Lower leg skin (tissue), 3 donors: ENCODE results near the gene AAGAB.

Source experiments
- POLR2A ChIP-seq, 2 donors: fragments of 450-650 bp; IDR thresholded peaks; one replicate each; pipeline ENCODE4 v1.6.1; 2016 to 2017; ENCODE audit warnings: antibody characterized with exemption in 2 of 2, mild to moderate bottlenecking in 1 of 2, moderate library complexity in 1 of 2
- TF ChIP-seq, protein P1 (sequence below), 3 donors: fragments of 450-650 bp; IDR thresholded peaks; one replicate each; pipeline ENCODE4 v1.5.1; 2016; ENCODE audit warnings: antibody characterized with exemption in 3 of 3, mild to moderate bottlenecking in 3 of 3, moderate library complexity in 2 of 3

DNA sequence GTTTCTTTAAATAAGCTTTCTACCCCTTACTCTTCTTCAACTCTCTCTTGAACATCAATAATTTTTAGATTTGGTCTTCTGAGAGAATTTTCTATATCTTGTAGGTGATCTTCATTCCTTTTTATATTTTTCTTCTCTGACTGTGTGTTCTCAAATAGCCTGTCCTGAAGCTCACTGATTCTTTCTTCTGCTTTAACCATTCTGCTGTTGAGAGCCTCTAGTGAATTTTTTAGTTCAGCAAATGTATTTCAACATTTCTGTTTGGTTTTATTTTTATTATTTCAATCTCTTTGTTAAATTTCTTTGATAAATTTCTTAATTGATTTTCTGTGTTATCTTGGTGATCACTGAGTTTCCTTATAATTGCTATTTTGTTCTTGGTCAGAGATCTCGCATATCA is 19.8 kb upstream of the AAGAB start:
- TF ChIP-seq, protein P1, sequence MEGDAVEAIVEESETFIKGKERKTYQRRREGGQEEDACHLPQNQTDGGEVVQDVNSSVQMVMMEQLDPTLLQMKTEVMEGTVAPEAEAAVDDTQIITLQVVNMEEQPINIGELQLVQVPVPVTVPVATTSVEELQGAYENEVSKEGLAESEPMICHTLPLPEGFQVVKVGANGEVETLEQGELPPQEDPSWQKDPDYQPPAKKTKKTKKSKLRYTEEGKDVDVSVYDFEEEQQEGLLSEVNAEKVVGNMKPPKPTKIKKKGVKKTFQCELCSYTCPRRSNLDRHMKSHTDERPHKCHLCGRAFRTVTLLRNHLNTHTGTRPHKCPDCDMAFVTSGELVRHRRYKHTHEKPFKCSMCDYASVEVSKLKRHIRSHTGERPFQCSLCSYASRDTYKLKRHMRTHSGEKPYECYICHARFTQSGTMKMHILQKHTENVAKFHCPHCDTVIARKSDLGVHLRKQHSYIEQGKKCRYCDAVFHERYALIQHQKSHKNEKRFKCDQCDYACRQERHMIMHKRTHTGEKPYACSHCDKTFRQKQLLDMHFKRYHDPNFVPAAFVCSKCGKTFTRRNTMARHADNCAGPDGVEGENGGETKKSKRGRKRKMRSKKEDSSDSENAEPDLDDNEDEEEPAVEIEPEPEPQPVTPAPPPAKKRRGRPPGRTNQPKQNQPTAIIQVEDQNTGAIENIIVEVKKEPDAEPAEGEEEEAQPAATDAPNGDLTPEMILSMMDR (IDR thresholded peaks at IDR 0.05): no peak
- no peak for TF ChIP-seq POLR2A (IDR thresholded peaks at IDR 0.05)
